Keratinocyte (primary cell): ENCODE results near the gene BMP7. TPM values are rescaled to one million over a fixed set of nuclear protein-coding genes. Genes with fewer than 3 reads are reported as not detected.

Experiments
- DNase-seq: peaks from one replicate; pipeline ENCODE4 v3.0.0-alpha.2; 2011; ENCODE audit warnings: low read depth, missing footprints, low spot score
- FAIRE-seq: peaks from 2 replicates; lab custom pipeline; 2011; peaks lifted over from hg19 to GRCh38; lab: Jason Lieb, UNC
- H2AFZ ChIP-seq: 2 replicates; pipeline ENCODE4 v1.6.0; 2012; ENCODE audit warnings: low read length, control low read depth, inconsistent platforms; ENCODE audit not compliant: control insufficient read depth
- H3K27ac ChIP-seq: 2 replicates; pipeline ENCODE4 v1.5.1; 2011; ENCODE audit warnings: low read length; ENCODE audit not compliant: control insufficient read depth, insufficient read depth
- H3K27me3 ChIP-seq: 3 replicates; pipeline ENCODE4 v1.6.0; 2011; ENCODE audit warnings: low read length; ENCODE audit not compliant: control insufficient read depth, insufficient read depth; ENCODE audit errors: extremely low read depth
- H3K36me3 ChIP-seq, 2 experiments: 2 replicates in 1 of 2; 3 replicates in 1 of 2; pipeline ENCODE4 v1.5.1; 2011; ENCODE audit warnings: low read length in 2 of 2, mild to moderate bottlenecking in 1 of 2; ENCODE audit not compliant: control insufficient read depth in 2 of 2, insufficient read depth in 2 of 2; ENCODE audit errors: extremely low read depth in 1 of 2
- H3K4me1 ChIP-seq: 3 replicates; pipeline ENCODE4 v1.5.1; 2011; ENCODE audit warnings: low read length; ENCODE audit not compliant: control insufficient read depth, insufficient read depth; ENCODE audit errors: extremely low read depth
- H3K4me2 ChIP-seq: 3 replicates; pipeline ENCODE4 v1.6.0; 2011; ENCODE audit warnings: low read depth, low read length; ENCODE audit not compliant: control insufficient read depth, insufficient read depth; ENCODE audit errors: extremely low read depth
- H3K4me3 ChIP-seq, 3 experiments: fragments of 200-600 bp in 1 of 3; sonication (generic) in 1 of 3; 2 replicates in 2 of 3; 3 replicates in 1 of 3; pipeline ENCODE4 v1.5.1; 2011 to 2016; ENCODE audit warnings: low read length in 3 of 3, mild to moderate bottlenecking in 3 of 3, control low read depth in 2 of 3, inconsistent platforms in 1 of 3, low read depth in 1 of 3, mixed read lengths in 1 of 3, mixed run types in 1 of 3, moderate library complexity in 1 of 3; ENCODE audit not compliant: control insufficient read depth in 2 of 3, insufficient read depth in 2 of 3; ENCODE audit errors: extremely low read depth in 1 of 3
- H3K79me2 ChIP-seq: 2 replicates; pipeline ENCODE4 v1.6.0; 2012; ENCODE audit warnings: low read length; ENCODE audit not compliant: control insufficient read depth, insufficient read depth
- H3K9ac ChIP-seq: 3 replicates; pipeline ENCODE4 v1.6.0; 2011; ENCODE audit warnings: low read length; ENCODE audit not compliant: control insufficient read depth, insufficient read depth; ENCODE audit errors: extremely low read depth
- H3K9me1 ChIP-seq: 3 replicates; pipeline ENCODE4 v1.6.0; 2011; ENCODE audit warnings: low read length; ENCODE audit not compliant: control insufficient read depth, insufficient read depth; ENCODE audit errors: extremely low read depth
- H3K9me3 ChIP-seq: 2 replicates; pipeline ENCODE4 v1.5.1; 2012; ENCODE audit warnings: low read depth, low read length; ENCODE audit not compliant: control insufficient read depth
- H4K20me1 ChIP-seq: 3 replicates; pipeline ENCODE4 v1.6.0; 2011; ENCODE audit warnings: low read length; ENCODE audit not compliant: control insufficient read depth, insufficient read depth; ENCODE audit errors: extremely low read depth
- EZH2 ChIP-seq: IDR thresholded peaks from one replicate; pipeline ENCODE4 v1.6.1; 2012; ENCODE audit warnings: inconsistent platforms, mild to moderate bottlenecking, low read length, moderate library complexity
- dilution Hi-C: fragments of 300-500 bp; cut with MboI; formaldehyde crosslinking; loops from one replicate; pipeline ENCODE4 v1.7.0; 2020; ENCODE audit warnings: low sequenced_read_pairs; ENCODE audit not compliant: extremely low pct_ligation_motif_present
- polyA minus RNA-seq, 3 experiments: library from RNA; depleted of rRNA, polyadenylated mRNA; stranded (reverse); fragments of >200 nt; gene quantifications; 1 replicate in 1 of 3; 2 replicates in 1 of 3; 3 replicates in 1 of 3; pipeline ENCODE4 v1.2.3, GENCODE V29; 2011
- polyA plus RNA-seq, 5 experiments: library from polyadenylated mRNA; depleted of rRNA in 3 of 5; stranded (reverse) in 3 of 5; stranded (forward) in 1 of 5; unstranded in 1 of 5; fragments of >200 nt; gene quantifications; 1 replicate in 1 of 5; 2 replicates in 3 of 5; 3 replicates in 1 of 5; pipeline versions ENCODE4 v1.2.1 to v1.2.3, GENCODE V29; 2011 to 2012; ENCODE audit warnings: missing spikeins in 2 of 5, low read depth in 1 of 5, low replicate concordance in 1 of 5
- TF ChIP-seq, protein P1 (sequence below), 3 experiments: IDR thresholded peaks in 1 of 3; conservative IDR thresholded peaks in 1 of 3; optimal IDR thresholded peaks in 1 of 3; 2 replicates in 2 of 3; 3 replicates in 1 of 3; pipeline versions ENCODE3 to v1.5.1; 2011; ENCODE audit warnings: low read length in 3 of 3, mild to moderate bottlenecking in 3 of 3, moderate library complexity in 2 of 3, control low read depth in 1 of 3, inconsistent platforms in 1 of 3; ENCODE audit not compliant: insufficient read depth in 2 of 3; ENCODE audit errors: extremely low read depth in 1 of 3

BMP7 gene
- polyA plus RNA-seq, result 0.29 to 1.1 TPM in 2 of 3 replicates, not detected in the other
- 0.76 TPM for polyA plus RNA-seq (2011; ENCODE audit: low read depth)
- 0.38 and 0.44 TPM in 2 replicates for polyA plus RNA-seq (2011; cell fraction: cytosol; rRNA removed)
- polyA plus RNA-seq (2011; cell fraction: nucleus; rRNA removed), result 0.37 and 1.2 TPM in 2 replicates
- 0.11 and 0.97 TPM in 2 replicates for polyA plus RNA-seq (2012; ENCODE audit: low replicate concordance)
- 0.54 to 3.0 TPM in 2 of 3 replicates, not detected in the other for polyA minus RNA-seq
- 1.3 TPM for polyA minus RNA-seq (2011; cell fraction: cytosol; rRNA and poly(A)+ RNA removed)
- 0.53 and 1.3 TPM in 2 replicates for polyA minus RNA-seq (2011; cell fraction: nucleus; rRNA and poly(A)+ RNA removed)

DNA sequence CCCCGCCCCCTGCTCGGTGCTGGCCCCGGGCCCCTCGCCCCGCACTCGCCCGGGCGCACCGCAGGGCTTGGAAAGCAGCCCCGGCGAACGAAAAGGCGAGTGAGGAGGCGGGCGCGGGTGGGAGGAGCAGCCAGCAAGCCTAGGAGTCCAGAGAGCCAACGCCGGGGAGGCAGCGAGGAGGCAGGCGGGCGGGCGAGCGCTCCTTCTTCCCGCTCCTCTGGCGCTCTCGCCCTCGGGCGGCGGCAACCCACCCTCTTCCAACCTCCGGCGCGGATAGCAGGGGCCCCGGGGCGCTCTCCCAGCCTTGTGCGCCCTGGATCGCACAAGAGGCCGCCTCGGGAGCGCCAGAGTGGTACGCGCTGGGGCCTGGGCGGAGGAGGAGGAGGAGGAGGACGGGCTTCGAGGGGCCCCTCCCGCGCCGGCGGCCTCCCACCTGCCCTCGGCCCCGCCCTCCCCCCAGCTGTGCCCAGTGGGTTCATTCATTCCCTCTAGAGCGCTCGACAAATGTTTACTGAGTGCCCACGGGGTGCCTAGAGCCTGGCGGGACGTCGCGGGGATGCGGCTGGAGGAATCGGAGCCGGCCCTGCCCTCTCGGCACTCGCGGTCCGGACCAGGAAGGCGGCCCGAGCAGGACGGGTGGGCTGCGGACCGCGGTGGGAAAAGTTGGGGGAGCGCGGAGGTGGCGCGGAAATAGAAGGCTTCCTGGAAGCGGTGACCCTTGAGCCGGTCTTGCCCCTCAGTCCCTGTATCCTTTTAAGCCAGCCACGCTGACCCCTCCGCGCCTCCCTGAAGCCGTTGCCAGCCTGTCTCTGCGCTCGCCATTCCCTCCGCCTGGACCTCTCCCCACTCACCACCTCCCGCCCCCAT lies at the start of gene BMP7:
Gene BMP7, minus strand, starts transcription at position 351 of the 867 bp plus-strand sequence. CDS start 519 bp downstream, outside the sequence.
- no peaks in the 10 kb centered on the region for H3K9me3 ChIP-seq
- H3K27me3 ChIP-seq, result peaks cover 87% of the 10 kb centered on the region
- DNase-seq (no peak), FAIRE-seq (no peak)
- dilution Hi-C loops, result no loop called here
- H3K36me3 ChIP-seq, result no peaks in the 10 kb centered on the region
- peak within 1 kb of the TSS; percentile 32 for H3K4me2 ChIP-seq
- peak within 1 kb of the TSS in 1 of 3 experiments; percentile 27 for H3K4me3 ChIP-seq
- no peaks in the 10 kb centered on the region for H3K79me2 ChIP-seq
- H3K9ac ChIP-seq, result no peak within 1 kb of the TSS
- no peaks in the 10 kb centered on the region for H3K9me1 ChIP-seq
- peak within 1 kb of the TSS; percentile 4 for H2AFZ ChIP-seq
- H3K27ac ChIP-seq, result no peak within 1 kb of the TSS
- H4K20me1 ChIP-seq, result peaks cover 2% of the 10 kb centered on the region
- TF ChIP-seq EZH2, result peak; percentile 80
- TF ChIP-seq, protein P1, sequence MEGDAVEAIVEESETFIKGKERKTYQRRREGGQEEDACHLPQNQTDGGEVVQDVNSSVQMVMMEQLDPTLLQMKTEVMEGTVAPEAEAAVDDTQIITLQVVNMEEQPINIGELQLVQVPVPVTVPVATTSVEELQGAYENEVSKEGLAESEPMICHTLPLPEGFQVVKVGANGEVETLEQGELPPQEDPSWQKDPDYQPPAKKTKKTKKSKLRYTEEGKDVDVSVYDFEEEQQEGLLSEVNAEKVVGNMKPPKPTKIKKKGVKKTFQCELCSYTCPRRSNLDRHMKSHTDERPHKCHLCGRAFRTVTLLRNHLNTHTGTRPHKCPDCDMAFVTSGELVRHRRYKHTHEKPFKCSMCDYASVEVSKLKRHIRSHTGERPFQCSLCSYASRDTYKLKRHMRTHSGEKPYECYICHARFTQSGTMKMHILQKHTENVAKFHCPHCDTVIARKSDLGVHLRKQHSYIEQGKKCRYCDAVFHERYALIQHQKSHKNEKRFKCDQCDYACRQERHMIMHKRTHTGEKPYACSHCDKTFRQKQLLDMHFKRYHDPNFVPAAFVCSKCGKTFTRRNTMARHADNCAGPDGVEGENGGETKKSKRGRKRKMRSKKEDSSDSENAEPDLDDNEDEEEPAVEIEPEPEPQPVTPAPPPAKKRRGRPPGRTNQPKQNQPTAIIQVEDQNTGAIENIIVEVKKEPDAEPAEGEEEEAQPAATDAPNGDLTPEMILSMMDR (optimal IDR thresholded peaks at IDR 0.05 in 1 of 3, IDR thresholded peaks at IDR 0.05 in 1 of 3, conservative IDR thresholded peaks at IDR 0.05 in 1 of 3; ENCODE audit: extremely low read depth in 1 of 3, insufficient read depth in 2 of 3, low read length in 3 of 3), result no peak
- H3K4me1 ChIP-seq, result peaks cover 6% of the 10 kb centered on the region

DNA sequence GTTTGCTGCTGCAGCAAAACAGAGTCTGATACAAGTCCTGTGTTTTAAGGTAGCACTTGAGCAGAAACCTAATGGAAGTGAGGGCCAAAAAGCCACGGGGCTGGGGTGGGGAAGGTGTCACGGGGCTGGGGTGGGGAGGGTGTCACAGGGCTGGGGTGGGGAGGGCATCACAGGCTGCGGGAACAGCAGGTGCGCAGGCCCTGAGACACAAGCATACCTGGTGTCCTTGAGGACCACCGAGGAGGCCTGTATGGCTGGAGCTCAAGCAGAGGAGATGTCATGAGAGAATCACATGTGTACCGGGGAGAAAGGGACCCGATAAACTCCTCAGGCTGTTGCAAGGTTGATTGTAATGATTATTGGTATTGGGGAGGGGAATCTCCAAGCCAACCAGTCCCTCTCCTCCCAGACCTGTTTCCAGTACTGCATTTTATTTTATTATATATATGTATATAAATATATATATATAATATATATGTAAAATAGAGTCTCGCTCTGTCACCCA lies 49.6 kb upstream of the BMP7 start:
- Histone ChIP-seq H3K36me3 (no peaks in the 10 kb centered on the region), H3K9me1 (no peaks in the 10 kb centered on the region), H3K9me3 (no peaks in the 10 kb centered on the region), H3K79me2 (no peaks in the 10 kb centered on the region), H3K4me2 (no peak overlapping the region), H4K20me1 (no peaks in the 10 kb centered on the region), H2AFZ (no peak overlapping the region), H3K27ac (no peak overlapping the region), H3K9ac (no peak overlapping the region), H3K4me1 (peaks cover 2% of the 10 kb centered on the region), H3K4me3 (no peak overlapping the region), H3K27me3 (peaks cover 25% of the 10 kb centered on the region)
- FAIRE-seq, result no peak
- no peak for DNase-seq
- dilution Hi-C loops, result no loop called here
- TF ChIP-seq EZH2, result no peak
